Measurements from ENCODE around the gene ASB18. TPM values are rescaled to one million over a fixed set of nuclear protein-coding genes. Genes with fewer than 3 reads are reported as not detected.
A peak's percentile ranks its signal among the peaks of the same experiment; 100 is the strongest.

The ASB18 gene
- total RNA-seq, 1 experiment from 2014 or later, result not detected

DNA sequence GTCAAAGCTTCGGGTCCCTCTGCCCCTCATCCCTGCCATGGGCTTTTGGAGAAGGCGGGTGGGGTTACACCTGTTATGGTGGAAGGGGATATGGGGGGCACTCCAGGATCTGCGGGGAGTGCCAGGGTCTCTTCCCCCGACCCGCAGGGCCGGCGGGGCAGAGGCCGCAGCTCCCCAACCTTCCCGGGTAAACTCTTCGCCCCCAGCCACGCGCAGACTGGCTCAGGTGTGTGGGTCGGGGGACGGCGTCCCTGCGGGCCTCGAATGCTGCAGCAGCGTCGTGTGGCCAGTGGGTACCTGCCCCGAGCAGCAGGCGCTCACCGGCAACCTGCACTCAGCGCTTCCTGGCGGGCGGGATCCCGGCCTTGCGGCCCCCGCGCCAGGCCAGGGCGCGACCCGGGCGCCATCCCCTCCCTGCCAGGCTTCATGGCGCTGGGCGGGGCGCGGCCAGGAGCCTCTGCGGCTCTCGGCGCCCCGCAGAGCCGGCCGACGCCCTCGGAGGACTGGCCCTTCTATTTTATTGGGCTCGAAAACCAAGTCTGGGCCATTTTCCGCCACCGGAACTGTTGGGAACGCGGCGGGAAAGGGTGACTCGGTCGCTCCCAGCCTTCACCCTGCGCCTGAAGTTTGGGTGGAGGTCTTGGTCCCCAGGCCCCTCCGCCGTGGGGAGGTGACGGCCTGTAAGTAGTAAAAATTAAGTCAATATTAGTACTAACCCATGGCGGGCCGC, 100.6 kb downstream of the ASB18 start:
- H4K20me1 ChIP-seq (ENCODE audit: insufficient read depth), result no peaks in the 10 kb centered on the region
- H3K27ac ChIP-seq (ENCODE audit: low read depth, low read length), result peak overlapping the region; percentile 82
- H3K4me2 ChIP-seq (ENCODE audit: low read length), result peak overlapping the region; percentile 79
- RAD21 ChIA-PET (ENCODE audit: low non-redundant PET in 1 of 2, low total read pairs in 2 of 2, uncharacterized antibody in 2 of 2, unreplicated experiment in 2 of 2), result no interaction called here
- no peaks in the 10 kb centered on the region for H3K9me3 ChIP-seq (ENCODE audit: control insufficient read depth in 1 of 2, insufficient read depth in 1 of 2, low read depth in 1 of 2, low read length in 2 of 2)
- ATAC-seq (no peak), DNase-seq (ENCODE audit: low read depth, low spot score) (no peak)
- no peaks in the 10 kb centered on the region for H3K27me3 ChIP-seq (ENCODE audit: insufficient read depth, low read length)
- peak overlapping the region; percentile 57 for H3K9ac ChIP-seq (ENCODE audit: low read length)
- H3K79me2 ChIP-seq (ENCODE audit: insufficient read depth, low read length), result peaks cover 6% of the 10 kb centered on the region; the same call in 1 of the 2 replicates
- no peak for TF ChIP-seq SIN3A (IDR thresholded peaks at IDR 0.05; ENCODE audit: low read depth)
- BruUV-seq (replicated peaks), result no TSS peak
- no peaks in the 10 kb centered on the region for H3K36me3 ChIP-seq (ENCODE audit: control insufficient read depth in 1 of 2, insufficient read depth in 2 of 2, low read length in 2 of 2)
- intact Hi-C loops (cut with micrococcal nuclease), result no loop called here
- CTCF ChIA-PET, result interaction anchor here (1.9 kb wide), 1 partner anchor 20 kb away, joined by 6 read pairs; no protein-coding TSS in a partner anchor
- no peak overlapping the region for H2AFZ ChIP-seq (ENCODE audit: low read depth, low read length, poor library complexity, severe bottlenecking)
- H3K9me2 ChIP-seq (ENCODE audit: insufficient read depth), result no peaks in the 10 kb centered on the region
- POLR2A ChIA-PET, result no interaction called here
- H3K4me3 ChIP-seq (replicated peaks in 1 of 2; ENCODE audit: low read depth in 1 of 2, low read length in 2 of 2), result peak overlapping the region; percentile 51 to 63
- peaks cover 0 to 21% of the 10 kb centered on the region in 2 experiments; a peak in 1 of 4 replicates for H3K4me1 ChIP-seq (ENCODE audit: control insufficient read depth in 1 of 2, insufficient read depth in 2 of 2, low read length in 2 of 2)

DNA sequence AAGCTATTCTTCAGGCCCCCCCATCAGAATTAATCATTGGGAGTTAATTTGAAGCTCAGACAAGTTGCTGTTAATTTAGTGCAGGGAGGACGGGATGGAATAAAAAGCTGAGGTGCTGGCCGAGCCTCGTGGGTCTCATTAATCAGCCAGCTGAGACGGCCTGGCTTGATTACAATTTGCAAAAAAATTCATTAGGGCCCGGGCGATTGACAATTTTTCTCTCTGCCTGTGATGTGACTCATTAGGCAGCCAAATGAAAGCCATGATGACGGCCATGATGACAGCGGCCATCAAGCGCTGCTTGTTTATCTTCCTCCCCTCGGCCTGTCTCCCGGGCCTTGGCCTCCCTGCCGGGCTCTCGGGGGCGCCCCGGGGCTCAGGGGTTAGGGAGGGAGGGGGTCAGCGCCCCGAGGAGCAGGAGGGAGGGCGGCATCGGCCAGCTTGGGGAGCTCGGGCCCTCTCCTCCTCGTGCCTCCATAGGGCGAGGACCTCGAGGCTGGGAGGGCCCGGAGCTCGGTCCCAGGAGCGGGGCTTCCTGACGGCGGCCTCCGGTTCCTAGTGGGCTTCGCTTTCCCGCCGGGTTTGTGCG, 101.2 kb downstream of the ASB18 start:
- Histone ChIP-seq H3K4me3 (replicated peaks in 1 of 2; ENCODE audit: low read depth in 1 of 2, low read length in 2 of 2) (peak overlapping the region in 1 of 2 experiments; percentile 51; a peak in 2 of 4 replicates), H4K20me1 (ENCODE audit: insufficient read depth) (no peaks in the 10 kb centered on the region), H2AFZ (ENCODE audit: low read depth, low read length, poor library complexity, severe bottlenecking) (no peak overlapping the region), H3K9me3 (ENCODE audit: control insufficient read depth in 1 of 2, insufficient read depth in 1 of 2, low read depth in 1 of 2, low read length in 2 of 2) (no peaks in the 10 kb centered on the region), H3K79me2 (ENCODE audit: insufficient read depth, low read length) (peaks cover 4% of the 10 kb centered on the region; the same call in 1 of the 2 replicates), H3K4me1 (ENCODE audit: control insufficient read depth in 1 of 2, insufficient read depth in 2 of 2, low read length in 2 of 2) (peaks cover 0 to 18% of the 10 kb centered on the region in 2 experiments; a peak in 1 of 4 replicates), H3K9me2 (ENCODE audit: insufficient read depth) (no peaks in the 10 kb centered on the region), H3K36me3 (ENCODE audit: control insufficient read depth in 1 of 2, insufficient read depth in 2 of 2, low read length in 2 of 2) (no peaks in the 10 kb centered on the region), H3K4me2 (ENCODE audit: low read length) (peak overlapping the region; percentile 79), H3K27me3 (ENCODE audit: insufficient read depth, low read length) (no peaks in the 10 kb centered on the region), H3K27ac (ENCODE audit: low read depth, low read length) (peak overlapping the region; percentile 82; the same call in 1 of the 2 replicates), H3K9ac (ENCODE audit: low read length) (no peak overlapping the region)
- ATAC-seq, result no peak
- no peak for DNase-seq (ENCODE audit: low read depth, low spot score)
- CTCF ChIA-PET, result interaction anchor here (1.9 kb wide), 1 partner anchor 20 kb away, joined by 6 read pairs; no protein-coding TSS in a partner anchor
- no TSS peak for BruUV-seq (replicated peaks)
- intact Hi-C loops (cut with micrococcal nuclease), result no loop called here
- RAD21 ChIA-PET (ENCODE audit: low non-redundant PET in 1 of 2, low total read pairs in 2 of 2, uncharacterized antibody in 2 of 2, unreplicated experiment in 2 of 2), result no interaction called here
- POLR2A ChIA-PET, result no interaction called here
- TF ChIP-seq JUND (IDR thresholded peaks at IDR 0.05) (no peak), SRF (IDR thresholded peaks at IDR 0.05; ENCODE audit: low read depth) (no peak), SP1 (IDR thresholded peaks at IDR 0.05; ENCODE audit: low read depth) (no peak), EGR1 (IDR thresholded peaks at IDR 0.05; ENCODE audit: low read depth) (no peak), CBX3 (IDR thresholded peaks at IDR 0.05; ENCODE audit: low read depth) (no peak), POLR2A (IDR thresholded peaks at IDR 0.05; ENCODE audit: borderline replicate concordance, extremely low read depth, insufficient read depth, insufficient read length) (no peak), POLR2AphosphoS5 (IDR thresholded peaks at IDR 0.05; ENCODE audit: low read depth, low read length) (no peak), TCF7L2 (IDR thresholded peaks at IDR 0.05; ENCODE audit: borderline replicate concordance, extremely low read depth, insufficient read depth, insufficient read length) (no peak), EZH2 (IDR thresholded peaks at IDR 0.05) (no peak), SIN3A (IDR thresholded peaks at IDR 0.05; ENCODE audit: low read depth) (no peak), ELF1 (IDR thresholded peaks at IDR 0.05; ENCODE audit: borderline replicate concordance, low read depth) (no peak), EZH2phosphoT487 (IDR thresholded peaks at IDR 0.05; ENCODE audit: borderline replicate concordance) (no peak), YY1 (IDR thresholded peaks at IDR 0.05; ENCODE audit: extremely low read depth, insufficient replicate concordance, low read depth, low read length) (no peak), CEBPB (IDR thresholded peaks at IDR 0.05; ENCODE audit: low read depth) (no peak)
- TF ChIP-seq, protein P1, sequence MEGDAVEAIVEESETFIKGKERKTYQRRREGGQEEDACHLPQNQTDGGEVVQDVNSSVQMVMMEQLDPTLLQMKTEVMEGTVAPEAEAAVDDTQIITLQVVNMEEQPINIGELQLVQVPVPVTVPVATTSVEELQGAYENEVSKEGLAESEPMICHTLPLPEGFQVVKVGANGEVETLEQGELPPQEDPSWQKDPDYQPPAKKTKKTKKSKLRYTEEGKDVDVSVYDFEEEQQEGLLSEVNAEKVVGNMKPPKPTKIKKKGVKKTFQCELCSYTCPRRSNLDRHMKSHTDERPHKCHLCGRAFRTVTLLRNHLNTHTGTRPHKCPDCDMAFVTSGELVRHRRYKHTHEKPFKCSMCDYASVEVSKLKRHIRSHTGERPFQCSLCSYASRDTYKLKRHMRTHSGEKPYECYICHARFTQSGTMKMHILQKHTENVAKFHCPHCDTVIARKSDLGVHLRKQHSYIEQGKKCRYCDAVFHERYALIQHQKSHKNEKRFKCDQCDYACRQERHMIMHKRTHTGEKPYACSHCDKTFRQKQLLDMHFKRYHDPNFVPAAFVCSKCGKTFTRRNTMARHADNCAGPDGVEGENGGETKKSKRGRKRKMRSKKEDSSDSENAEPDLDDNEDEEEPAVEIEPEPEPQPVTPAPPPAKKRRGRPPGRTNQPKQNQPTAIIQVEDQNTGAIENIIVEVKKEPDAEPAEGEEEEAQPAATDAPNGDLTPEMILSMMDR (IDR thresholded peaks at IDR 0.05 in 2 of 3, conservative IDR thresholded peaks at IDR 0.05 in 1 of 3; ENCODE audit: borderline replicate concordance in 1 of 3, insufficient read depth in 1 of 3, low read depth in 2 of 3, low read length in 2 of 3), result no peak
- TF ChIP-seq, protein P2, sequence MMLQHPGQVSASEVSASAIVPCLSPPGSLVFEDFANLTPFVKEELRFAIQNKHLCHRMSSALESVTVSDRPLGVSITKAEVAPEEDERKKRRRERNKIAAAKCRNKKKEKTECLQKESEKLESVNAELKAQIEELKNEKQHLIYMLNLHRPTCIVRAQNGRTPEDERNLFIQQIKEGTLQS (IDR thresholded peaks at IDR 0.05), result no peak
